ENCODE measurements around the gene PMP22. TPM values are rescaled to one million over a fixed set of nuclear protein-coding genes. Genes with fewer than 3 reads are reported as not detected.

The PMP22 gene
- total and polyA plus RNA-seq, 2 of the 13 experiments (the other 11 are each of a cell fraction or from before 2014, with no cell fraction given): 5.7 to 6.2 TPM

DNA sequence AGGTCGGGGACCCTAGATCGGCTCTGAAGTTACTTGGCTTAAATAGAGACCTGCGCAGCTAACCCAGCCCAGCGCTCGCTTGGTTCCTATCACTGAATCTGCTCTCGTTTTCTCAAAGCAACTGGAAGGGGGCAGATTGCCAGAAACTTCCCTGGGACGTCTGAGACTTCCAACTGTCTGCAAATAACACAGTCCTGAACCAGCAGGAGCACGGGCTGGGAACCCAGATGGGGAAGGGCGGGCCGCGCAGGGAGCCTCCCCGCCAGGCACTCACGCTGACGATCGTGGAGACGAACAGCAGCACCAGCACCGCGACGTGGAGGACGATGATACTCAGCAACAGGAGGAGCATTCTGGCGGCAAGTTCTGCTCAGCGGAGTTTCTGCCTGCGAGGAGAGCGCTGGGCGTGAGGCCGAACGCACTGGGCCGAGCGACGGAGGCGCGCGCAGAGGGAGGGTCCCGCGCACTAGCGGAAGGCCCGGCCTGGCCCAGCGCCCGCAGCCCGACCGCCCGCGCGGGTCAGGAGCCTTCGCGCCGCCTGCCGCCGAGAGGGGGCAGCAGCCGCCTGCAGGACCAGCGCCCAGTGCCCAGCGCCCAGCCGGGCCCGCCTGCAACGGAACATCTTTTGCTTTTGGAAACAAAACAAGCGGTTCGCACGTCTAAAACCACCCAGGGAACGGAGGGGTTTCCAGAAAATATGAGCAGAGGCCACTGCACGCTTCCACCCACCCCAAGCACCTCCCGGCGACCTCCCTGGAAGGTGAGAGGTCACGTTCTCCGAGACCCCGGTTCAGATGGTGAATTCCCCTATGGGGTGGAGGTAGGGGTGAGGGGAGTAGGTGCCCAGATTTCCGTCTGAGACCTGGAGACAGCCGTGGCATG lies 4.5 kb downstream of the PMP22 start (continued):
- peak; percentile 46; the same call in 1 of the 2 replicates for TF ChIP-seq TFDP2 (CRISPR knock-in tag; IDR thresholded peaks at IDR 0.05)
- no peak for TF ChIP-seq SNRNP70 (IDR thresholded peaks at IDR 0.05; ENCODE audit: low read depth, low read length)
- TF ChIP-seq ZNF605 (CRISPR knock-in tag; IDR thresholded peaks at IDR 0.05): peak; percentile 12; the same call in 1 of the 2 replicates
- no peak for TF ChIP-seq ZBTB40 (IDR thresholded peaks at IDR 0.05)
- no peak for TF ChIP-seq ZBTB40 (CRISPR knock-in tag; IDR thresholded peaks at IDR 0.05)
- 0 out of 2 replicates have a peak, but pooled peaks have one; percentile 61 for TF ChIP-seq ZBTB7A (CRISPR knock-in tag; IDR thresholded peaks at IDR 0.05)
- TF ChIP-seq ZNF333 (CRISPR knock-in tag; IDR thresholded peaks at IDR 0.05; ENCODE audit: borderline replicate concordance): no peak
- TF ChIP-seq HOXA3 (CRISPR knock-in tag; IDR thresholded peaks at IDR 0.05): no peak; the same call in 1 of the 2 replicates
- TF ChIP-seq FOXC1 (CRISPR knock-in tag; IDR thresholded peaks at IDR 0.05; ENCODE audit: borderline replicate concordance): peak; percentile 58
- no peak for TF ChIP-seq MBD4 (IDR thresholded peaks at IDR 0.05; ENCODE audit: borderline replicate concordance, low read length)
- TF ChIP-seq HDAC1 (CRISPR knock-in tag; IDR thresholded peaks at IDR 0.05): no peak; the same call in 1 of the 2 replicates
- 0 out of 2 replicates have a peak, but pooled peaks have one; percentile 19 for TF ChIP-seq GATAD2A (CRISPR knock-in tag; IDR thresholded peaks at IDR 0.05)
- TF ChIP-seq CCAR2 (optimal IDR thresholded peaks at IDR 0.05; ENCODE audit: low read depth, low read length): no peak
- 0 out of 2 replicates have a peak, but pooled peaks have one; percentile 28 for TF ChIP-seq ZNF430 (CRISPR knock-in tag; IDR thresholded peaks at IDR 0.05)
- no peak for TF ChIP-seq ATAD3A (CRISPR knock-in tag; IDR thresholded peaks at IDR 0.05)
- no peak for TF ChIP-seq PTBP1 (IDR thresholded peaks at IDR 0.05; ENCODE audit: low read depth, low read length, poor library complexity, severe bottlenecking)
- no peak for TF ChIP-seq KLF12 (CRISPR knock-in tag; IDR thresholded peaks at IDR 0.05; ENCODE audit: borderline replicate concordance)
- TF ChIP-seq ZNF724P (CRISPR knock-in tag; IDR thresholded peaks at IDR 0.05; ENCODE audit: borderline replicate concordance): no peak
- TF ChIP-seq ZNF768 (CRISPR knock-in tag; IDR thresholded peaks at IDR 0.05): peak; percentile 38; the same call in 1 of the 2 replicates
- TF ChIP-seq KAT2B (IDR thresholded peaks at IDR 0.05; ENCODE audit: borderline replicate concordance, low read depth, low read length): no peak

All from HepG2 (cell line).